NCI-H146 treated with DMSO at 0.1 percent for 48 hours (cell line): ENCODE data around the gene ACADSB.

Experiments
- DNase-seq: peaks from one replicate; lab custom pipeline; 2025; ENCODE audit not compliant: unreplicated experiment; lab: John Stamatoyannopoulos, UW

The ACADSB gene

GRCh38 chr10:123008355-123009104, at the start of gene ACADSB, which contains the start of gene IKZF5:
TSS of gene ACADSB (plus strand) at chr10:123009006. CDS start at chr10:123009030, 24 bp downstream.
TSS of gene IKZF5 (minus strand) at chr10:123008795. CDS start at chr10:122998625, 10,170 bp downstream.
- DNase-seq = peak; percentile 89

- no peak for DNase-seq
Observed at GRCh38 chr10:122962405-122962804, 46.4 kb upstream of the ACADSB start.

- DNase-seq = no peak
Observed at GRCh38 chr10:122966879-122967278, 41.9 kb upstream of the ACADSB start.

GRCh38 chr10:122968698-122969097, 40.1 kb upstream of the ACADSB start:
- no peak for DNase-seq

- no peak for DNase-seq
Observed at GRCh38 chr10:122974023-122974422, 34.8 kb upstream of the ACADSB start.

- DNase-seq = no peak
Observed at GRCh38 chr10:122974543-122975064, 34.2 kb upstream of the ACADSB start.

GRCh38 chr10:122980209-122981065, 28.4 kb upstream of the ACADSB start, which contains the start of gene PSTK:
TSS of gene PSTK (plus strand) at chr10:122980401. CDS start at chr10:122980480, 79 bp downstream.
- DNase-seq = peak; percentile 84

- DNase-seq = no peak
Observed at GRCh38 chr10:122981066-122981464, 27.7 kb upstream of the ACADSB start.

GRCh38 chr10:122983898-122984297, 24.9 kb upstream of the ACADSB start:
- DNase-seq = no peak

GRCh38 chr10:122984708-122985107, 24.1 kb upstream of the ACADSB start:
- no peak for DNase-seq

GRCh38 chr10:122986335-122986734, 22.5 kb upstream of the ACADSB start:
- no peak for DNase-seq

GRCh38 chr10:122988501-122988900, 20.3 kb upstream of the ACADSB start:
- no peak for DNase-seq

- DNase-seq = no peak
Observed at GRCh38 chr10:122990278-122990677, 18.5 kb upstream of the ACADSB start.

- no peak for DNase-seq
Observed at GRCh38 chr10:122992031-122992585, 16.7 kb upstream of the ACADSB start.

GRCh38 chr10:122993797-122994336, 14.9 kb upstream of the ACADSB start:
- no peak for DNase-seq

- DNase-seq = no peak
Observed at GRCh38 chr10:122995936-122996335, 12.9 kb upstream of the ACADSB start.

- no peak for DNase-seq
Observed at GRCh38 chr10:122997864-122998263, 10.9 kb upstream of the ACADSB start.

- DNase-seq = no peak
Observed at GRCh38 chr10:122998360-122998917, 10.4 kb upstream of the ACADSB start.

GRCh38 chr10:122998934-122999333, 9.9 kb upstream of the ACADSB start:
- no peak for DNase-seq

GRCh38 chr10:122999347-122999746, 9.5 kb upstream of the ACADSB start:
- DNase-seq = peak; percentile 15

GRCh38 chr10:123000155-123000554, 8.7 kb upstream of the ACADSB start:
- DNase-seq = no peak
